Right lobe of liver (tissue), 6 donors: ENCODE data around the gene PRKCI. TPM values are rescaled to one million over a fixed set of nuclear protein-coding genes. Genes with fewer than 3 reads are reported as not detected.

Experiments used
- ATAC-seq, 4 donors: fragments of 200-7000 bp; cut with Tn5 transposase; one replicate each; pipeline ENCODE4 v1.9.1; 2020; ENCODE audit warnings: mild to moderate bottlenecking in 4 of 4, moderate library complexity in 4 of 4
- DNase-seq, 3 donors: peaks; one replicate each; pipeline ENCODE4 v3.0.0-alpha.2; 2020
- H3K27ac ChIP-seq, 3 donors: fragments of 200-600 bp; one replicate each; pipeline ENCODE4 v1.8.0; 2022
- H3K27me3 ChIP-seq, 2 donors: fragments of 200-600 bp; one replicate each; pipeline ENCODE4 v1.8.0; 2022
- H3K36me3 ChIP-seq, 4 donors: fragments of 200-600 bp; sonication (generic) in 1 of 4; one replicate each; pipeline versions ENCODE4 v1.5.1 to v1.8.0; 2017 to 2022; ENCODE audit warnings: control low read depth in 1 of 4
- H3K4me1 ChIP-seq, 4 donors: fragments of 200-600 bp; sonication (generic) in 1 of 4; one replicate each; pipeline versions ENCODE4 v1.5.1 to v1.8.0; 2017 to 2022; ENCODE audit warnings: control low read depth in 1 of 4
- H3K4me3 ChIP-seq, 3 donors: fragments of 200-600 bp; one replicate each; pipeline ENCODE4 v1.8.0; 2022
- H3K9me3 ChIP-seq, 4 donors: fragments of 200-600 bp; sonication (generic) in 1 of 4; one replicate each; pipeline versions ENCODE4 v1.5.1 to v1.8.0; 2017 to 2022; ENCODE audit warnings: control low read depth in 1 of 4
- POLR2A ChIP-seq: fragments of 450-650 bp; IDR thresholded peaks from one replicate; pipeline ENCODE4 v1.6.1; 2017; ENCODE audit warnings: antibody characterized with exemption, mild to moderate bottlenecking
- whole genome bisulfite sequencing: methylation state at CpG from one replicate; pipeline ENCODE4 v1.1.6; 2018; ENCODE audit warnings: low coverage, low lambda C conversion rate; ENCODE audit not compliant: insufficient coverage; ENCODE audit errors: missing lambda C conversion rate; 5-methylcytosine and 5-hydroxymethylcytosine counted together
- intact Hi-C, 2 donors: fragments of 100-400 bp; cut with DNase I; formaldehyde crosslinking; loops; one replicate each; pipeline versions ENCODE4 v1.11.2 to v1.14.1; 2022
- long read RNA-seq: library from polyadenylated mRNA; unstranded; transcript quantifications from one replicate; pipeline ENCODE4 v2.0.0, GENCODE V29; 2019
- total RNA-seq, 6 experiments: library from RNA; depleted of rRNA in 2 of 6; stranded (reverse); fragments of >200 nt in 2 of 6; fragmentation: NEBNext Ultra II Directional in 3 of 6; extraction: Animal tissue kit (Norgen Biotek cat#: 25700) in 3 of 6; gene quantifications; one replicate each; pipeline versions ENCODE4 v1.1.0 to v1.2.4, GENCODE V29; 2016 to 2023
- TF ChIP-seq, protein P1 (sequence below), 4 donors: fragments of 200-600 bp in 3 of 4; fragments of 450-650 bp in 1 of 4; IDR thresholded peaks; one replicate each; pipeline versions ENCODE4 v1.5.1 to v1.8.0; 2016 to 2022; ENCODE audit warnings: antibody characterized with exemption in 4 of 4, mild to moderate bottlenecking in 2 of 4
- donor health status: DM: no; HTN: yes; CAD: no.
- donor health status: DM: no; HTN: no; CAD: no.
- donor health status: DM: no; HTN: no; CAD: no.
- donor health status: DM: no; HTN: yes; CAD: no.
- donor health status: DM: no; HTN: yes; CAD: no.

Gene PRKCI
- 10 to 100 TPM in 2 of 6 experiments, 1 to 10 TPM in 4; 8.2 to 15.7 (median 8.9) TPM for total RNA-seq
- long read RNA-seq, partial matches to known transcripts: 0 of 1 reads
- long read RNA-seq, other reads (novel, unspliced or antisense): 1 of 1 reads

DNA sequence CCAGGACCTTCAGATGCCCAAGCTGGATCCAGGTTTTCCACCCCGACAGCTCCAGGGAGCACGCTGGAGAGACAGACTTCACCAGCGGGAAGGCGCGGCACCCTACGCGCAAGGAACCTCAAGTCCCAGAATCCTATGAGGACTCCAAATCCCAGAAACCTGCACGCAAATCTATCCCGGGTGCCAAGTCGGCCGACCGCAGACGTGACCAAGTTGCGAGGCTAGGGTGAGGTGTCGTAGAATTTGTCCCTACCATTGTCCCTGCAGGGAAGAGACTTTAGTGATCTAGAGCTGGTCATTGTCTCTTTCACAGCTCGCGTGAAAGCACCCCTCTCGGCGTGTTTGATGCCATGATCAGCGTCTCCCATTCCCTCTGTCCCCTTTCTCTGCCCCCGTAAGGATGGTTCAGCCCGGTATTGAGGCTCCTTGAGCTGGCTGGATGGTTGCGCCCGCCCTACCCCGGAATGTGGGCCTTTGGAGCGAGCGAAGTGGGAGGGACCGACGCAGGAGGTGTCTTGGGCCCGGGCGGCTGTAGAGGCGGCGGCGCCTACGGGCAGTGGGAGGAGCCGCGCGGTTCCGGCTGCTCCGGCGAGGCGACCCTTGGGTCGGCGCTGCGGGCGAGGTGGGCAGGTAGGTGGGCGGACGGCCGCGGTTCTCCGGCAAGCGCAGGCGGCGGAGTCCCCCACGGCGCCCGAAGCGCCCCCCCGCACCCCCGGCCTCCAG, at the start of gene PRKCI:
Gene PRKCI (plus strand): TSS at position 501 of the 723 bp plus-strand sequence. CDS start 246 bp downstream, outside the sequence.
- H3K4me3 ChIP-seq: peak within 1 kb of the TSS; percentile 83 to 94 (median 89)
- DNase-seq (peak; percentile 95 to 97 (median 97)), ATAC-seq (peak; percentile 98 to 100 (median 99))
- H3K9me3 ChIP-seq: no peaks in the 10 kb centered on the region
- no peaks in the 10 kb centered on the region for H3K36me3 ChIP-seq
- peak within 1 kb of the TSS; percentile 74 to 92 (median 87) for H3K27ac ChIP-seq
- TF ChIP-seq POLR2A: peak; percentile 87
- TF ChIP-seq, protein P1, sequence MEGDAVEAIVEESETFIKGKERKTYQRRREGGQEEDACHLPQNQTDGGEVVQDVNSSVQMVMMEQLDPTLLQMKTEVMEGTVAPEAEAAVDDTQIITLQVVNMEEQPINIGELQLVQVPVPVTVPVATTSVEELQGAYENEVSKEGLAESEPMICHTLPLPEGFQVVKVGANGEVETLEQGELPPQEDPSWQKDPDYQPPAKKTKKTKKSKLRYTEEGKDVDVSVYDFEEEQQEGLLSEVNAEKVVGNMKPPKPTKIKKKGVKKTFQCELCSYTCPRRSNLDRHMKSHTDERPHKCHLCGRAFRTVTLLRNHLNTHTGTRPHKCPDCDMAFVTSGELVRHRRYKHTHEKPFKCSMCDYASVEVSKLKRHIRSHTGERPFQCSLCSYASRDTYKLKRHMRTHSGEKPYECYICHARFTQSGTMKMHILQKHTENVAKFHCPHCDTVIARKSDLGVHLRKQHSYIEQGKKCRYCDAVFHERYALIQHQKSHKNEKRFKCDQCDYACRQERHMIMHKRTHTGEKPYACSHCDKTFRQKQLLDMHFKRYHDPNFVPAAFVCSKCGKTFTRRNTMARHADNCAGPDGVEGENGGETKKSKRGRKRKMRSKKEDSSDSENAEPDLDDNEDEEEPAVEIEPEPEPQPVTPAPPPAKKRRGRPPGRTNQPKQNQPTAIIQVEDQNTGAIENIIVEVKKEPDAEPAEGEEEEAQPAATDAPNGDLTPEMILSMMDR (IDR thresholded peaks at IDR 0.05): no peak
- no peaks in the 10 kb centered on the region for H3K27me3 ChIP-seq
- H3K4me1 ChIP-seq: peaks cover 0 to 3% (median 0%) of the 10 kb centered on the region in 4 donors
- 0% methylated on average over 18 of the region's 60 CpGs for WGBS
- intact Hi-C loops: no loop called here

DNA sequence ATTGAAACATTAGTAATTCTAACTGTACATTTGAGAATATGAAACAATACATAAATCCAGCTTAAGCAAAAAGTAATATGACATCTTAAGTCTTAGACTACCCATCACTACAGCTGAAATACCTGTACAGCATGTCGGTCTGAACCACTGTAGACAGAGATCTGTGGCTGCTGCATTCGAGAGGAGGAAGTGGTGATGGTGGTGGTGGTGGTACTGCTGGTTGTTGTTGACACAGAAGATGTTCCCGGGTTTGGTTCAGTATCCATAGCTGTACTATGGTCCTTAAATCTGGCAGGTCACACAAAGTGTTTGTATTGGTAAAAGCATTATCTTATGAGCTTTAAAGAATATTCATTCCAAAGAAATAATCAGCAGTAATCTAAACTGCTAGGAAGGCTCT, 43.6 kb upstream of the PRKCI start:
- intact Hi-C loops: no loop called here
- WGBS: 58% methylated on average over 3 of the region's 3 CpGs
- ATAC-seq (no peak), DNase-seq (no peak)
- Histone ChIP-seq H3K9me3 (no peaks in the 10 kb centered on the region), H3K27ac (no peak overlapping the region), H3K4me1 (peaks cover 0 to 15% (median 5%) of the 10 kb centered on the region in 4 donors), H3K36me3 (peaks cover 0 to 45% (median 20%) of the 10 kb centered on the region in 4 donors), H3K27me3 (no peaks in the 10 kb centered on the region), H3K4me3 (no peak overlapping the region)
- TF ChIP-seq POLR2A: no peak
- TF ChIP-seq, protein P1 (IDR thresholded peaks at IDR 0.05): no peak

DNA sequence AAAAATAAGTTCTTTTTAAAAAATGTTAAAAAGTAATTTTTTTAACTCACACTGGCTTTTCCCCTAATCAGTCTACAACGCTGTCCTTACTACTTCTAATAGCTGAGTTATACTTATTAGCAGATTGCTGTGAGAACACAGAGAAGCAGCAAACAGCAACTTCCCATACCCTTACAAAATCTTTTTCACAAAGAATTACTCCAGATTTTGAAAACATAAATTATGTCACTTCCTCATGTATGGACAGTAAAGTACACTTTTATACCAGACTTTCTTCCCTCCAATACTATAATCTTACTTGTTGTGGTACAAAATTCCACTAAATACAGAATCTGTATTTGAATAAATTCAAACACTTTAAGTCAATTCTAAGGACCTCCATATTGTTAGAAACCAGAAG, 42.8 kb upstream of the PRKCI start:
- Histone ChIP-seq H3K4me1 (peaks cover 0 to 15% (median 5%) of the 10 kb centered on the region in 4 donors), H3K27ac (no peak overlapping the region), H3K36me3 (peaks cover 0 to 38% (median 18%) of the 10 kb centered on the region in 4 donors), H3K27me3 (no peaks in the 10 kb centered on the region), H3K4me3 (peak overlapping the region; percentile 10 to 82 (median 73)), H3K9me3 (no peaks in the 10 kb centered on the region)
- DNase-seq (no peak), ATAC-seq (no peak)
- intact Hi-C loops: no loop called here
- TF ChIP-seq, protein P1 (IDR thresholded peaks at IDR 0.05): no peak
- no peak for TF ChIP-seq POLR2A
- WGBS: 54% methylated on average over 1 of the region's 1 CpG

DNA sequence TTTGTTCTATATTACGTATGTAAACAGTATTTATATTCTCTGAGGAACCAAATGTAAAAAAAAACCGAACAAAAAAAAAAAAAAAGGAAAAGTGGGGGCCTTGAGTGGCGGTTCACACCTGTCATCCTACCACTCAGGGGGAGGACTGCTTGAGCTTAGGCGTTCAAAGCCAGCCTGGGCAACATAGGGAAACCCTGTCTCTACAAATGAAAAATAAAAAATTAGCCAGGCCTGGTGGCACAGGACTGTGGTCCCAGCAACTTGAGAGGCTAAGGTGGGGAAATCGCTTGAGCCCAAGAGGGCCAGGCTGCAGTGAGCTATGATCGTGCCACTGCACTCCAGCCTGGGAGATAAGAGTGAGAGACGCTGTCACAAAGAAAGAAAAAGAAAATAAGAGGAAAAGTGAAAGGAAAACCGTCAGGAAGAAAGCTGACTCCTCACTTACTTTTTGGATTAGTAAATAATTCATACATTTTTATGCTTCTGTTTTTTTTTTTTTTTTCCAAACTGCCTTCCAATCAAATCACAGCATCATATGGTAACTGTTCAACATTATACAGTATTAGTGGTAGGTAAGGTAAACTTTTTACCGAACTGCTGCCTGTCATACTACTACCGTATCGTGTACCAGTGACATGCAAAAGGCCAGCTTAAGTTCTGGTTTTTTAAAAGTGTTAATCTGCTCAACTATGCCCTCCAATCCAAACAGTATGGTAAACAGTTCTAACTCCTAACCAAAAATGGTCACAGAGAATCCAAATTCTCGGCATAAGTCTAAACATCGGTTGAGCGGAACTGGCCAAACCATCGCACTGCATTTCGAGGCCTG, 41.9 kb upstream of the PRKCI start:
- peaks cover 0 to 29% (median 15%) of the 10 kb centered on the region in 4 donors for H3K36me3 ChIP-seq
- no peaks in the 10 kb centered on the region for H3K9me3 ChIP-seq
- H3K27ac ChIP-seq: peak overlapping the region; percentile 94 to 97 (median 94)
- H3K4me1 ChIP-seq: peaks cover 0 to 15% (median 5%) of the 10 kb centered on the region in 4 donors
- DNase-seq (no peak), ATAC-seq (peak; percentile 16 to 38 (median 32))
- peak overlapping the region; percentile 73 to 95 (median 82) for H3K4me3 ChIP-seq
- WGBS: 5% methylated on average over 16 of the region's 16 CpGs
- TF ChIP-seq POLR2A: no peak
- intact Hi-C loops: no loop called here
- H3K27me3 ChIP-seq: no peaks in the 10 kb centered on the region
